RPMI8226 (cell line): ENCODE data around the gene CBY1.

ENCODE experiments used
- DNase-seq: peaks from one replicate; pipeline ENCODE4 v3.0.0-alpha.2; 2015

The CBY1 gene

GRCh38 chr22:38652859-38653258 lies 3.6 kb upstream of the CBY1 start:
- DNase-seq: peak; percentile 19

DNA sequence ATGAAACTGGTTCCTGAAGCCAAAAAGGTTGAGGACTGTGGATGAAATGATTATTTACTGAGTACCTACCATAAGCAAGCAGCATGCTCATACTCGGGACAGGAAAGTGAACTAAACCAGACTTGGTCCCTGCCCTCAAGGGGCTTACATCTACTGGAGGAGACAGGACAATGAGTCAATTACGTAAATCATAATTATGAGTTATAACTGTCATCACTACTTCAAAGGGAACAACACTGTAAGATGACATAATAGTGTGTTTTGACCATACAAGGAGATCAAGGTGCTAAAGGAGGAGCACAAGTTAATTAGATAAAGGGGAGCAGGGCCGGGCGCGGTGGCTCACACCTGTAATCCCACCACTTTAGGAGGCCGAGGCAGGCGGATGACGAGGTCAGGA lies 2.7 kb upstream of the CBY1 start:
- DNase-seq: no peak

DNA sequence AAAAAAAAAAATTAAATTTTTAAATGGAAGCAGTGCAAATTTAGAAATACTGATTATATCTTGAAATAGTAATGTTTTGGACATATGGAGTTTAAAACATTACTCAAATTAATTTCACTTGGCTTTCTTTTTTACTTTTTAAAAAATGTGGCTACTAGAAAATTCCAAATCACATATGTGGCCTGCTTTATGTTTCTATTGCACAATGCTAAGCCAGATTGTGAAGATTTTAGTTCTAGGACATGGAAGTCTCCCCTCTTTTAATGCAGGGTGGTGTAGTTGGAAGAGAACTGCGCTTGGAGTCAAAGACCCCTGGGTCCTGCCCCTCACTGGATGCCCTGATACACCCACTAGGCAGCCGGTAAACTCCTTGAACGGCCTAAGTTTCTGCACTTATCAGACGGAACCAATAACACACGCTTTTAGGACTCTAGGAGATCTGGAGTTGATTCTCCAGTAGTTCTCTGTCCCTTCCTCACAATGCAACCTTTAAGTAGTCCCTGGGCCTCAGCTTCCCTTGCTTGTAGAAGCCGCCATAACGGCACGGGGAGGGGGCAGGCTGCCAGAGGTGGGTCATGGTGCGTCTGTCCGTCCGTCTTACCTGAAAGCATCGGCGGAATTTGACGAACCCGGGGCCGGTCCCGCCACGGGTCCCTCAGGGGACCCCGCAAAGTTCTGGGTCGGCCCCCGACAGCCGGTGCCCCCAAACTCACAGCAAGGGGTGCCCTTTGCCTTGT lies 751 bp upstream of the CBY1 start:
- DNase-seq: peak; percentile 25

DNA sequence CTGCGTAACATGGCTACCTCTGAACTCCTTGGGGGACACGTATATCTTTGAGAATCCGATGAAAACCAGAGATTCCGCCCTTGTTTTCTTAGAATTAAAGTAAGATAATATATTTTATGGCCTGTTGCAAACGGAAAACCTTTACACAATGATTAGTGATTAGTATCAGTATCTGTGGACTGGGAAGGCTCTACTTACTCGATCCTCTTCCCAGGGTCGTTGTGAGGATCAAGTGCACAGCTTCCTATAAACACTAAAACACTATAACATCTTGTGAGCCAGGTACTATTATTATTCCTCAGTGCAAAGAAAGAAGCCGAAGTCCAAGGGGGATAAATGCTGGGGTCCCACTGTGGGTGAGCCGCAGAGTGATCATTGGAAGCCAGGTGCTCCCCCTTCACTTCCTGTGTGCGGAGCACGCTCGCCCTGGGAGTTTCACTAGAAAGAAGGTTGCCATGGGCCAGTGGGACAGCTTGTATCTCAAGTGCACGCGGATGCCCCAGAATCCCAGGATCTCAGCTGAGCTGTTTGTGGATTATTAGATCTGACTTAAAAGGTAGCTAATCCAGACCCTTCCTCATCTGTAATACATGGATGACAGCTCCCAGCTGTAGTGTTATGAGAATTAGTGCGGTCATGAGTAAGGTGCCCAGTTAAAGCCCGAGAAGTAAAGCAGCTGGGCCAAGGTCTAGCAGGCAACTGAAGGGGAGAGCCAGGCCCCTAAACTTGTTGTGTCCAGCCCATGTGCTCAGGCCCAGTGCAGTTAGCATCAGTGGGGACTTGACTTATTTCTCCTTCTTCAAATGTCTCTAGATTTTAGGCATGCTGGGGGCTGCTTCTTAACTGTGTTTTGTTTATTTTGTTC lies 839 bp downstream of the CBY1 start:
- peak; percentile 75 for DNase-seq

DNA sequence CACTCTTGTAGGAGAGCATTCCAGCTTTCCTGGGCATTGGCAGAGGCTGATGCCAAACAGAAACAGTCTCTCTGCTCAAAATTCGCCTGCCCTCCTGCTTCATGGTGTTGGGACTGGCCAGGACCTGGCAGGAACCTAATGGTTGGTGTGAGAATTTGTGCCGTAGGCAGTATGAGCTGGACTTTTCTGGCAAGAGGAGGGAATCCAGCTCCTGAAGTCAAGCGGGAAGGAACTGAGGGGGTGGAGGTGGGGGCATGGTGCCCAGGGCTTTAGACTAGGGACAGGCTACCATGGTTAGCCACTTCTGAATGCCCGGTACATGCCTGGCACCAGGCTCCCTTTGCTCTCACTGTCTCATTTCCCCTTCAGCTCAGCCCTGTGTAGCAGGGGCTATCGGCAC lies 18.4 kb downstream of the CBY1 start:
- no peak for DNase-seq

GRCh38 chr22:38675833-38676232 lies 19.4 kb downstream of the CBY1 start:
- DNase-seq: no peak

DNA sequence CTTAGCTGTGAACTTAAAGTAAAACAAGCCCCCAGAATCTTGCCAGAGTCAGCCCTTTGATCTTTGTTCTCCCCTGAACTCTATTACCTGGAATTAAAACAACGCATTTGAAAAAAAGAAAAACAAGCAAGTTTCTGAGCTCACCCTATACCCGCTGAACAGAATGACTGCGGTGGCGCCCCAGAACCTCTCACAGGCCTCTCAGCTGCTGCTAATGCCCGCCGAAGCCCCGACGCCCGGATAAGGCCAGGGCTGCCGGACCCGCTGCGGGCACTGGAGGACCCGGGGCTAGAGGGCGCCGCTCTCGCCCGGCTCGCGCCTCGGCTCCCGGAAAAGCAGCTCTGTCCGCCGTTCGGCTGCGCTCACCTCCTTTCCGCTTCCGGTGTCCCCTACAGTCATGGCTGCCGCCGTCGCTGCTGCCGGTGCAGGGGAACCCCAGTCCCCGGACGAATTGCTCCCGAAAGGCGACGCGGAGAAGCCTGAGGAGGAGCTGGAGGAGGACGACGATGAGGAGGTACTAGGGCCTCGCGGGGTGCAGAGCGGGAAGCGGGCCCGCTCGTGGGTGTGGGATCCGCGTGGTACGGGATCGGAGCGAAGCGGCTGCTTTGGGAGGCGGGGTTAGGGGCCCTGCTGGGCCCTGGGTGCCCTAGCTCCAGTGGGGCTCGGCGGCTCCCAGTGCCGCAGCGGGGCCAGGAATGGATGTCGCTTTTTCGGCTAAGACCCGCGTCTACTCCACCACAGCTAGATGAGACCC lies 25.3 kb downstream of the CBY1 start, which contains the start of gene TOMM22:
Gene TOMM22, plus strand, starts transcription at position 376 of the 754 bp plus-strand sequence. Its CDS starts 22 bp downstream, at position 398.
- peak; percentile 92 for DNase-seq

DNA sequence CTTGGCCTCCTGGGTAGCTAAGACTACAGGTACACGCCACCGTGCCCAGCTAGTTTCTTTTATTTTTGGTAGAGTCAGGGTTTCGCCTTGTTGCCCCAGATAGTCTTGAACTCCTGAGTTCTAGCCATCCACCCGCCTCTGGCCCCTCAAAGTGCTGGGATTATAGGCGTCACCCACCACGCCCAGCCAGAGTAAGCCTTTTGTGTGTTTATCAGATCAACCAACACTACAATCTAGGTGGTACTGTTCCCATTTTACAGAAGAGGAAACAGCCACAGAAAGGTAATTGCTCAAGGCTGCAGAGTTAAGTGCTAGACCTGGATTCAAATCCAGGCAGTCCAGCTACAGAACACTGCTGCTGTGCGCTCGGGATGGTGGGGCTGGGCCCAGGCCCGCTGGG lies 28.5 kb downstream of the CBY1 start:
- no peak for DNase-seq

DNA sequence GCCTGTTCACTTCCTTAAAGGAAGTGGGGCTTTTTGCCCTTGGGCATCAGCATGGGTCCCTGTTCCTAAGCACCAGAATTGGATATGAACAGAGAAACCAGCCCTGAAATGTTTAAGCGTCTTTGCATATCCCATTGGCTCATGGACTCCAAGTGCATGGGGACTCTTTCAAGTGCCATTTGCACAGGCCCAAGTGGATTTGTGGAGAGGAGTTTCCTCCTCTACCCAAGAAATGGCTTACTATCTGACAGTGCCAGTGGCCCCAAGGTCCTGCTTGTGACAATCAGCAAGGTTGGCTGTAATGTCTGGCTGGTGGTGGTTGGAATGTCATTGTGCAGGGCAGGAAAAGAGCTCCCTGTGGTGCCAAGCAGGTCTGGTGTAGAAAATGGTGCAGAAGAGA lies 29.3 kb downstream of the CBY1 start:
- DNase-seq: no peak

GRCh38 chr22:38689651-38690050 lies 33.2 kb downstream of the CBY1 start:
- DNase-seq: no peak

GRCh38 chr22:38694049-38694448 lies 37.6 kb downstream of the CBY1 start:
- DNase-seq: no peak

DNA sequence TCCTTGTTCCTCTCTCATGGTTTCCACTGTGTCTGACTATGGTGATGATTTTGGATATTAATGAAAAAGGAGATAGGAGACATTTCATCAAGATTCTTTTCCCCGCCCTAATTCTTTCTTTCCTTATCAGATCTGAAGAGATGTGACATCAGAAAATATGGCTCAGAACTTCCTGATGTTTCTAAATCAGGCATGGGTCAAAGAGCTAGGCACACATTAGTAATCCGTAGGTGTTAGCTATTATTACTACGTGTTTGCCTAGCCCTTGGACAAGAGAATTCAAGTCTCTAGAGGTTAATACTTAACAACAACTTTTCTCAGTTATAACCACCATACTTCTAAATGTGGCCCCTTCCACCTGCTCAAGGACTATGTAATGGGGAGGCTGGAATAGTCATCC lies 38.5 kb downstream of the CBY1 start:
- no peak for DNase-seq

- DNase-seq: no peak
Observed at GRCh38 chr22:38696606-38697424, 40.4 kb downstream of the CBY1 start.

GRCh38 chr22:38697425-38698089 lies 41.1 kb downstream of the CBY1 start:
- no peak for DNase-seq

GRCh38 chr22:38698407-38699094 lies 42.1 kb downstream of the CBY1 start:
- DNase-seq: no peak

- DNase-seq: no peak
Observed at GRCh38 chr22:38699143-38699542, 42.7 kb downstream of the CBY1 start.

GRCh38 chr22:38699784-38700183 lies 43.3 kb downstream of the CBY1 start:
- DNase-seq: no peak

- no peak for DNase-seq
Observed at GRCh38 chr22:38700270-38700788, 43.9 kb downstream of the CBY1 start.

DNA sequence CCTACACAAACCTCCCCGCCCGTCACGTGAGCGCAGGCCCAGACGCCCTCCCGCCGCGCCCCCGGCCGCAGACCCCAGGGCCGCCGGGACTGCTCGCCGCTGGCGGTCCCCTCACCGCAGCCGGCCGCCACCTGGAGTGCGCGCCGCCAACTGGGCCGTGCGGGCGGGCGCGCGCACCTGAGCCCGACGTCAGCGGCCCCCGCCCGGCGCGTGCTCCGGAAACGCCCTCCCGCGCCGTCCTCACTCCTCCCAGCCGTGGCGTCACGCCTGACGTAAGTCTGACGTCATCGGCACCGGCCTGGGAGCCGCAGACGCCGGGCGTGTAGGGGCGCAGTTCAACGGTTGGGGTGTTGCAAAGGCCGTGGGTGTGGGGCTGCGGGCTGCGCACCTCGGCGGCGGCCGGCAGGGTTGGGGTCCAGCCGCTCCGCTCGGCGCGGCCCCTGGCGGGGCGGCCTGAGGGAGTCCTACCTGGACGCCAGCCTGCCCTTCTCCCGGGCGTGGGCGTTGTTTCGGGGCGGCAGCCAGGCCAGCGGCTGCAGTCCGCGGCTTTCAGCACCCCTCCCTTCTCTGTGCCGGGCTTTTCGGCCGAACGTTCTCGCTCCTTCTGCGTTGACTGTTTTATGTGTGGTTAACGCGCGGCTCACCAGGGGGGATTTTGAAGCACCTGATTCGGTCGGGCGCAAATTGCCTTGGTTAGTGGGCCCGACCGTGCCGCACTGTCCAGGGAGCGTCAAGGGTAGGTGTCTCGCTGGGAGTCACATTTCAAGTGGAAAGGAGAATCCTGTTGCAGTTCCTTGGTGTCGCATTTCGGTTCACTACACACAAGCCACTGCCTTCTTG lies 44.6 kb downstream of the CBY1 start, which contains the start of gene JOSD1:
Gene JOSD1, minus strand, starts transcription at position 155 of the 840 bp plus-strand sequence. CDS start 956 bp downstream, outside the sequence.
- peak; percentile 98 for DNase-seq
